NB4 (cell line): ENCODE data around the gene DYNC1I1.
A peak's percentile ranks its signal among the peaks of the same experiment; 100 is the strongest.

Experiments used
- DNase-seq: peaks from one replicate; pipeline ENCODE4 v3.0.0; 2010; ENCODE audit warnings: low read depth
- H3K4me3 ChIP-seq: one replicate; pipeline ENCODE4 v1.5.1; 2011; ENCODE audit warnings: mild to moderate bottlenecking, low read depth, low read length, moderate library complexity
- CTCF ChIP-seq: IDR thresholded peaks from one replicate; pipeline ENCODE4 v1.5.1; 2012; ENCODE audit warnings: low read depth, low read length
- MAX ChIP-seq: IDR thresholded peaks from 2 replicates; pipeline ENCODE4 v1.6.1; 2011; ENCODE audit warnings: low read depth, low read length
- MYC ChIP-seq: IDR thresholded peaks from 2 replicates; pipeline ENCODE4 v1.6.1; 2011; ENCODE audit warnings: low read depth, low read length
- POLR2A ChIP-seq: IDR thresholded peaks from 2 replicates; pipeline ENCODE4 v1.6.1; 2011; ENCODE audit warnings: mild to moderate bottlenecking; ENCODE audit not compliant: insufficient read length; ENCODE audit errors: extremely low read depth

Gene DYNC1I1

GRCh38 chr7:95772298-95772770, at the start of gene DYNC1I1:
Gene DYNC1I1, plus strand, starts transcription at chr7:95772554. Its CDS starts 32,176 bp downstream, at chr7:95804730.
- H3K4me3 ChIP-seq: peak within 1 kb of the TSS; percentile 29
- TF ChIP-seq MYC (no peak), MAX (no peak), CTCF (no peak), POLR2A (no peak)
- peak; percentile 82 for DNase-seq

- no peak overlapping the region for H3K4me3 ChIP-seq
- peak; percentile 64 for DNase-seq
- no peak for TF ChIP-seq MAX
- peak; percentile 27 for TF ChIP-seq CTCF
- TF ChIP-seq POLR2A: no peak
Measured at GRCh38 chr7:95723583-95724180, 48.7 kb upstream of the DYNC1I1 start.

- no peak for TF ChIP-seq CTCF
- TF ChIP-seq MYC: no peak
- no peak for TF ChIP-seq MAX
- no peak for TF ChIP-seq POLR2A
- peak; percentile 14 for DNase-seq
- no peak overlapping the region for H3K4me3 ChIP-seq
Measured at GRCh38 chr7:95725205-95725604, 47.1 kb upstream of the DYNC1I1 start.

- H3K4me3 ChIP-seq: no peak overlapping the region
- DNase-seq: no peak
- TF ChIP-seq MAX: no peak
- TF ChIP-seq POLR2A: no peak
- no peak for TF ChIP-seq MYC
- TF ChIP-seq CTCF: no peak
Measured at GRCh38 chr7:95730493-95731280, 41.7 kb upstream of the DYNC1I1 start.

- TF ChIP-seq MYC (no peak), CTCF (no peak), POLR2A (no peak), MAX (no peak)
- no peak overlapping the region for H3K4me3 ChIP-seq
- no peak for DNase-seq
Measured at GRCh38 chr7:95736635-95737034, 35.7 kb upstream of the DYNC1I1 start.
